K562 (cell line): ENCODE measurements around the gene EPO. TPM values are rescaled to one million over a fixed set of nuclear protein-coding genes. Genes with fewer than 3 reads are reported as not detected.

Source experiments
- ATAC-seq: fragments of 200-7000 bp; cut with Tn5 transposase; 3 replicates; pipeline ENCODE4 v1.9.1; 2020; ENCODE audit warnings: moderate library complexity
- BruUV-seq: library from RNA; stranded (reverse); fragments of 400-500 nt; replicated peaks from 2 replicates; lab custom pipeline; 2021; lab: Mats Ljungman, UMichigan
- CTCF ChIA-PET: fragments of 300-600 bp; formaldehyde crosslinking; extraction: SDS; loops from one replicate; lab custom pipeline; 2021; ENCODE audit warnings: low intra/inter-chr PET ratio; lab: Yijun Ruan, JAX
- POLR2A ChIA-PET: fragments of 300-600, 350-650 bp; sonication (Branson Sonifier 250); formaldehyde crosslinking; extraction: SDS; loops from one replicate; lab custom pipeline; 2021; ENCODE audit warnings: antibody characterized with exemption, inconsistent platforms; lab: Yijun Ruan, JAX
- DNase-seq, 4 experiments: peaks; one replicate each; pipeline versions ENCODE4 v3.0.0 to v3.0.0-alpha.2; 2011 to 2018; ENCODE audit warnings: low spot score in 3 of 4, mixed read lengths in 3 of 4; ENCODE audit errors: extremely low read depth in 1 of 4
- FAIRE-seq: peaks from 2 replicates; lab custom pipeline; 2011; peaks lifted over from hg19 to GRCh38; lab: Jason Lieb, UNC
- H2AFZ ChIP-seq: 2 replicates; pipeline ENCODE4 v1.6.0; 2011; ENCODE audit warnings: low read depth, low read length, control low read depth, inconsistent platforms
- H3K27ac ChIP-seq: fragments of 200-600 bp; 3 replicates; pipeline ENCODE4 v1.8.0; 2011; ENCODE audit warnings: low read depth, mild to moderate bottlenecking, control low read depth, inconsistent platforms, low read length, moderate library complexity, mixed read lengths; ENCODE audit errors: extremely low read depth
- H3K27me3 ChIP-seq, 2 experiments: fragments of 300-600 bp in 1 of 2; 2 replicates in 1 of 2; 3 replicates in 1 of 2; pipeline versions ENCODE4 v1.6.0 to v1.8.0; 2011; ENCODE audit warnings: inconsistent platforms in 2 of 2, low read length in 2 of 2, mild to moderate bottlenecking in 1 of 2, mixed read lengths in 1 of 2, moderate library complexity in 1 of 2; ENCODE audit not compliant: control insufficient read depth in 2 of 2, insufficient read depth in 2 of 2
- H3K36me3 ChIP-seq: fragments of 300-600 bp; 3 replicates; pipeline ENCODE4 v1.8.0; 2011; ENCODE audit warnings: mild to moderate bottlenecking, low read length, inconsistent platforms; ENCODE audit not compliant: control insufficient read depth, insufficient read depth
- H3K4me1 ChIP-seq, 2 experiments: fragments of 200-600 bp in 1 of 2; replicated peaks in 1 of 2; 2 replicates in 1 of 2; 3 replicates in 1 of 2; pipeline versions ENCODE4 v1.5.1 to v1.8.0; 2011; ENCODE audit warnings: inconsistent platforms in 2 of 2, low read length in 2 of 2, mild to moderate bottlenecking in 1 of 2, mixed read lengths in 1 of 2, moderate library complexity in 1 of 2; ENCODE audit not compliant: control insufficient read depth in 2 of 2, insufficient read depth in 2 of 2
- H3K4me2 ChIP-seq: 2 replicates; pipeline ENCODE4 v1.6.1; 2011; ENCODE audit warnings: low read length, control low read depth, inconsistent platforms, mixed read lengths; ENCODE audit not compliant: insufficient read depth
- H3K4me3 ChIP-seq: fragments of 200-600 bp; sonication (generic), shearing (Covaris generic); 2 replicates; pipeline ENCODE4 v1.5.1; 2016; ENCODE audit warnings: control low read depth, inconsistent platforms
- H3K79me2 ChIP-seq: fragments of 200-600 bp; 3 replicates; pipeline ENCODE4 v1.8.0; 2011; ENCODE audit warnings: low read length, inconsistent platforms; ENCODE audit not compliant: control insufficient read depth, insufficient read depth
- H3K9ac ChIP-seq, 2 experiments: 2 replicates each; pipeline versions ENCODE4 v1.6.0 to v1.6.1; 2011; ENCODE audit warnings: low read depth in 2 of 2, low read length in 2 of 2, control low read depth in 1 of 2, inconsistent platforms in 1 of 2, mild to moderate bottlenecking in 1 of 2, mixed read lengths in 1 of 2; ENCODE audit not compliant: insufficient read depth in 1 of 2
- H3K9me1 ChIP-seq: one replicate; pipeline ENCODE4 v1.6.0; 2011; ENCODE audit warnings: inconsistent platforms, mild to moderate bottlenecking, low read length, moderate library complexity; ENCODE audit not compliant: control insufficient read depth, insufficient read depth
- H3K9me3 ChIP-seq: replicated peaks from 2 replicates; pipeline ENCODE4 v1.5.1; 2011; ENCODE audit warnings: low read depth, low read length, inconsistent platforms; ENCODE audit not compliant: control insufficient read depth, insufficient read depth
- H4K20me1 ChIP-seq: replicated peaks from 2 replicates; pipeline ENCODE4 v1.6.1; 2011; ENCODE audit warnings: low read length, inconsistent platforms, mixed read lengths; ENCODE audit not compliant: control insufficient read depth, insufficient read depth
- CBX3 ChIP-seq, 2 experiments: IDR thresholded peaks; 1 replicate in 1 of 2; 2 replicates in 1 of 2; pipeline ENCODE4 v1.6.1; 2012; ENCODE audit warnings: inconsistent platforms in 2 of 2, low read length in 2 of 2, borderline replicate concordance in 1 of 2, control low read depth in 1 of 2
- KDM2B ChIP-seq: fragments of 250-450 bp; sonication (Bioruptor Pico); IDR thresholded peaks from 2 replicates; pipeline ENCODE4 v1.8.0; 2021; ENCODE audit warnings: mild to moderate bottlenecking, moderate library complexity
- L3MBTL2 ChIP-seq: fragments of 450-650 bp; IDR thresholded peaks from 2 replicates; pipeline ENCODE4 v1.6.1; 2016; ENCODE audit warnings: mild to moderate bottlenecking, moderate library complexity
- LCOR ChIP-seq: sonication (generic); formaldehyde crosslinking; IDR thresholded peaks from 2 replicates; pipeline ENCODE4 v1.8.0; 2022; ENCODE audit warnings: mild to moderate bottlenecking, missing genetic modification reagents
- PHF20 ChIP-seq: fragments of 450-650 bp; IDR thresholded peaks from 2 replicates; pipeline ENCODE4 v1.6.1; 2018; ENCODE audit not compliant: partially characterized antibody
- POLR2G ChIP-seq: fragments of 200-400 bp; formaldehyde crosslinking; IDR thresholded peaks from 2 replicates; pipeline ENCODE4 v1.6.1; 2017; ENCODE audit warnings: low read depth, mild to moderate bottlenecking, antibody characterized with exemption, low read length, moderate library complexity
- RBM39 ChIP-seq: fragments of 200-400 bp; formaldehyde crosslinking; optimal IDR thresholded peaks from 2 replicates; pipeline ENCODE3; 2018; ENCODE audit warnings: low read depth, low read length
- ZFP36 ChIP-seq: fragments of 150-350 bp; IDR thresholded peaks from 2 replicates; pipeline ENCODE4 v1.6.1; 2018; ENCODE audit warnings: low read length, low read depth; ENCODE audit not compliant: partially characterized antibody
- ZNF175 ChIP-seq: fragments of 200-800 bp; sonication (Bioruptor generic); IDR thresholded peaks from 2 replicates; pipeline ENCODE4 v1.6.1; 2016; ENCODE audit warnings: low read depth, mild to moderate bottlenecking, missing genetic modification characterization, missing compliant biosample characterization
- ZZZ3 ChIP-seq: fragments of 450-650 bp; IDR thresholded peaks from 2 replicates; pipeline ENCODE4 v1.6.1; 2016; ENCODE audit warnings: antibody characterized with exemption, mild to moderate bottlenecking, moderate library complexity
- WGBS: fragments of 100-300 bp; shearing (Covaris generic); methylation state at CpG from one replicate; pipeline ENCODE4 v1.1.6; 2016; ENCODE audit warnings: low coverage, mixed read lengths; ENCODE audit not compliant: insufficient coverage; ENCODE audit errors: missing lambda C conversion rate; 5-methylcytosine and 5-hydroxymethylcytosine counted together
- in situ Hi-C: fragments of 300-500 bp; cut with MboI; formaldehyde crosslinking; loops from 4 replicates; pipeline ENCODE4 v1.15.0; 2018; ENCODE audit warnings: inconsistent platforms, mixed read lengths
- intact Hi-C: fragments of 100-400 bp; cut with micrococcal nuclease; formaldehyde crosslinking; loops from 2 replicates; pipeline ENCODE4 v1.14.2; 2022
- polyA plus RNA-seq, 8 experiments: library from polyadenylated mRNA; depleted of rRNA in 4 of 8; stranded (reverse) in 5 of 8; unstranded in 3 of 8; fragments of >200 nt; fragmentation: Nextera tagmentation in 2 of 8; fragmentation: Illumina TruSeq in 1 of 8; extraction: Ambion mirVana in 2 of 8; extraction: Trizol in 1 of 8; gene quantifications; 2 replicates each; pipeline versions ENCODE4 v1.2.1 to v1.2.3, GENCODE V29; 2011 to 2014; ENCODE audit warnings: inconsistent platforms in 1 of 8, missing spikeins in 1 of 8
- total RNA-seq, 7 experiments: library from RNA; depleted of rRNA in 6 of 7; stranded (reverse); fragments of >200 nt in 6 of 7; fragmentation: Illumina TruSeq in 2 of 7; extraction: Trizol in 2 of 7; gene quantifications; 2 replicates each; pipeline versions ENCODE4 v1.2.1 to v1.2.3, GENCODE V29; 2011 to 2021; ENCODE audit warnings: low replicate concordance in 1 of 7
- TF ChIP-seq, protein P1 (sequence below): fragments of 250-450 bp; sonication (Bioruptor Pico); IDR thresholded peaks from 2 replicates; pipeline ENCODE4 v1.5.0; 2021; ENCODE audit warnings: mild to moderate bottlenecking, borderline replicate concordance
- TF ChIP-seq, protein P2 (sequence below): fragments of 450-650 bp; IDR thresholded peaks from 2 replicates; pipeline ENCODE4 v1.7.0; 2016; ENCODE audit warnings: borderline replicate concordance
- TF ChIP-seq, protein P3 (sequence below): sonication (generic); formaldehyde crosslinking; IDR thresholded peaks from 2 replicates; pipeline ENCODE4 v1.4.0; 2020; ENCODE audit warnings: mild to moderate bottlenecking, missing genetic modification reagents
- TF ChIP-seq, protein P4 (sequence below): fragments of 450-650 bp; formaldehyde crosslinking; conservative IDR thresholded peaks from 2 replicates; pipeline ENCODE4 v1.4.0; 2022; ENCODE audit warnings: mild to moderate bottlenecking, missing genetic modification characterization

Gene EPO
- total and polyA plus RNA-seq, 9 of the 15 experiments (the other 6 are each of a cell fraction or from before 2014, with no cell fraction given), result 0.06 to 0.41 (median 0.07) TPM; not detected in 6

DNA sequence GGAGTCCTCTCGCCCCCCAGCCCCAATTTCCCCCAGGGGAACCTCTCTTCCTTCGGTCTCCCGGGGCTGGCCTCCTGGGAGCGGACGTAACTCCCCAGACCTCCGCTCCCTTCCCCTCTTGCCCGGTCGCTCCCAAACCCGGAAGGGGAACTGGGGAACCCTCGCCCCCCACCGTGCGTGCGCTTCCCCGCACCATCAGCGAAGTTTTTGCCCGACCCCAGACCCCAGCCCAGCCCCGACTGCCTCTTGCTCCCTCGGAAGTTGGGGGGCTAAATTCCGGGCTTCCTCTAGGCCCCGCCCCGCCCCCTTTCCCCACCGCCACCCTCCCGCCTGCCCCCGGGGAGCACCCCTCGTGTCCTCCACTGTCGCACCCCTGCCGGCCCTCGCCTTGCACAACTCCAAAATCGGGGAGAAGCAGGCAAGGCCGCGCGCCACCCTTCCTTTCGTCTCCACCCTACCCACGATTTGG is 46.3 kb upstream of the EPO start:
- Histone ChIP-seq H3K9me3 (no peaks in the 10 kb centered on the region), H3K27me3 (no peaks in the 10 kb centered on the region), H3K27ac (peak overlapping the region; percentile 98), H2AFZ (peak overlapping the region; percentile 89), H3K79me2 (peaks cover 46% of the 10 kb centered on the region), H3K4me2 (peak overlapping the region; percentile 88), H4K20me1 (peaks cover 11% of the 10 kb centered on the region; the same call in 1 of the 2 replicates), H3K36me3 (peaks cover 27% of the 10 kb centered on the region; the same call in 2 of the 3 replicates), H3K4me1 (peaks cover 0 to 60% of the 10 kb centered on the region in 2 experiments; a peak in 4 of 5 replicates), H3K4me3 (peak overlapping the region; percentile 99), H3K9ac (peak overlapping the region; percentile 93 to 98), H3K9me1 (no peaks in the 10 kb centered on the region)
- no TSS peak for BruUV-seq
- in situ Hi-C loops, result no loop called here
- WGBS, result 2% methylated on average over 31 of the region's 34 CpGs
- POLR2A ChIA-PET, result interaction anchor here (1.0 to 1.4 kb wide), 2 partner anchors 31 to 34 kb away, joined by 4 to 5 read pairs; no protein-coding TSS in a partner anchor
- CTCF ChIA-PET, result interaction anchor here (0.6 to 0.7 kb wide), 2 partner anchors 13 to 69 kb away, joined by 3 to 4 read pairs; no protein-coding TSS in a partner anchor
- intact Hi-C loops, result loop anchor here (1.0 to 5.0 kb wide), 4 partner anchors 33 to 69 kb away; partner anchors contain the start of genes MOSPD3 and TFR2
- peak; percentile 65 to 71 (median 68) for DNase-seq
- peak; percentile 4 for ATAC-seq
- no peak for FAIRE-seq
- TF ChIP-seq CBX3 (IDR thresholded peaks at IDR 0.05; ENCODE audit: borderline replicate concordance in 1 of 2, low read length in 2 of 2), result no peak
- TF ChIP-seq ZZZ3, result no peak
- TF ChIP-seq ZFP36, result no peak
- peak; percentile 2; the same call in 1 of the 2 replicates for TF ChIP-seq POLR2G
- no peak for TF ChIP-seq KDM2B
- TF ChIP-seq, protein P1, sequence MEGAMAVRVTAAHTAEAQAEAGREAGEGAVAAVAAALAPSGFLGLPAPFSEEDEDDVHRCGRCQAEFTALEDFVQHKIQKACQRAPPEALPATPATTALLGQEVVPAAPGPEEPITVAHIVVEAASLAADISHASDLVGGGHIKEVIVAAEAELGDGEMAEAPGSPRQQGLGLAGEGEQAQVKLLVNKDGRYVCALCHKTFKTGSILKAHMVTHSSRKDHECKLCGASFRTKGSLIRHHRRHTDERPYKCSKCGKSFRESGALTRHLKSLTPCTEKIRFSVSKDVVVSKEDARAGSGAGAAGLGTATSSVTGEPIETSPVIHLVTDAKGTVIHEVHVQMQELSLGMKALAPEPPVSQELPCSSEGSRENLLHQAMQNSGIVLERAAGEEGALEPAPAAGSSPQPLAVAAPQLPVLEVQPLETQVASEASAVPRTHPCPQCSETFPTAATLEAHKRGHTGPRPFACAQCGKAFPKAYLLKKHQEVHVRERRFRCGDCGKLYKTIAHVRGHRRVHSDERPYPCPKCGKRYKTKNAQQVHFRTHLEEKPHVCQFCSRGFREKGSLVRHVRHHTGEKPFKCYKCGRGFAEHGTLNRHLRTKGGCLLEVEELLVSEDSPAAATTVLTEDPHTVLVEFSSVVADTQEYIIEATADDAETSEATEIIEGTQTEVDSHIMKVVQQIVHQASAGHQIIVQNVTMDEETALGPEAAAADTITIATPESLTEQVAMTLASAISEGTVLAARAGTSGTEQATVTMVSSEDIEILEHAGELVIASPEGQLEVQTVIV, result no peak
- no peak for TF ChIP-seq RBM39
- TF ChIP-seq ZNF175 (CRISPR knock-in tag), result no peak
- no peak for TF ChIP-seq L3MBTL2
- TF ChIP-seq, protein P2, sequence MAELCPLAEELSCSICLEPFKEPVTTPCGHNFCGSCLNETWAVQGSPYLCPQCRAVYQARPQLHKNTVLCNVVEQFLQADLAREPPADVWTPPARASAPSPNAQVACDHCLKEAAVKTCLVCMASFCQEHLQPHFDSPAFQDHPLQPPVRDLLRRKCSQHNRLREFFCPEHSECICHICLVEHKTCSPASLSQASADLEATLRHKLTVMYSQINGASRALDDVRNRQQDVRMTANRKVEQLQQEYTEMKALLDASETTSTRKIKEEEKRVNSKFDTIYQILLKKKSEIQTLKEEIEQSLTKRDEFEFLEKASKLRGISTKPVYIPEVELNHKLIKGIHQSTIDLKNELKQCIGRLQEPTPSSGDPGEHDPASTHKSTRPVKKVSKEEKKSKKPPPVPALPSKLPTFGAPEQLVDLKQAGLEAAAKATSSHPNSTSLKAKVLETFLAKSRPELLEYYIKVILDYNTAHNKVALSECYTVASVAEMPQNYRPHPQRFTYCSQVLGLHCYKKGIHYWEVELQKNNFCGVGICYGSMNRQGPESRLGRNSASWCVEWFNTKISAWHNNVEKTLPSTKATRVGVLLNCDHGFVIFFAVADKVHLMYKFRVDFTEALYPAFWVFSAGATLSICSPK, result no peak
- TF ChIP-seq, protein P3, sequence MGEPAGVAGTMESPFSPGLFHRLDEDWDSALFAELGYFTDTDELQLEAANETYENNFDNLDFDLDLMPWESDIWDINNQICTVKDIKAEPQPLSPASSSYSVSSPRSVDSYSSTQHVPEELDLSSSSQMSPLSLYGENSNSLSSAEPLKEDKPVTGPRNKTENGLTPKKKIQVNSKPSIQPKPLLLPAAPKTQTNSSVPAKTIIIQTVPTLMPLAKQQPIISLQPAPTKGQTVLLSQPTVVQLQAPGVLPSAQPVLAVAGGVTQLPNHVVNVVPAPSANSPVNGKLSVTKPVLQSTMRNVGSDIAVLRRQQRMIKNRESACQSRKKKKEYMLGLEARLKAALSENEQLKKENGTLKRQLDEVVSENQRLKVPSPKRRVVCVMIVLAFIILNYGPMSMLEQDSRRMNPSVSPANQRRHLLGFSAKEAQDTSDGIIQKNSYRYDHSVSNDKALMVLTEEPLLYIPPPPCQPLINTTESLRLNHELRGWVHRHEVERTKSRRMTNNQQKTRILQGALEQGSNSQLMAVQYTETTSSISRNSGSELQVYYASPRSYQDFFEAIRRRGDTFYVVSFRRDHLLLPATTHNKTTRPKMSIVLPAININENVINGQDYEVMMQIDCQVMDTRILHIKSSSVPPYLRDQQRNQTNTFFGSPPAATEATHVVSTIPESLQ, result no peak
- no peak for TF ChIP-seq PHF20
- TF ChIP-seq, protein P4, sequence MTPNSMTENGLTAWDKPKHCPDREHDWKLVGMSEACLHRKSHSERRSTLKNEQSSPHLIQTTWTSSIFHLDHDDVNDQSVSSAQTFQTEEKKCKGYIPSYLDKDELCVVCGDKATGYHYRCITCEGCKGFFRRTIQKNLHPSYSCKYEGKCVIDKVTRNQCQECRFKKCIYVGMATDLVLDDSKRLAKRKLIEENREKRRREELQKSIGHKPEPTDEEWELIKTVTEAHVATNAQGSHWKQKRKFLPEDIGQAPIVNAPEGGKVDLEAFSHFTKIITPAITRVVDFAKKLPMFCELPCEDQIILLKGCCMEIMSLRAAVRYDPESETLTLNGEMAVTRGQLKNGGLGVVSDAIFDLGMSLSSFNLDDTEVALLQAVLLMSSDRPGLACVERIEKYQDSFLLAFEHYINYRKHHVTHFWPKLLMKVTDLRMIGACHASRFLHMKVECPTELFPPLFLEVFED (CRISPR knock-in tag), result no peak
- TF ChIP-seq LCOR (CRISPR knock-in tag), result no peak
